ENCODE measurements around the gene FRYL.

DNA sequence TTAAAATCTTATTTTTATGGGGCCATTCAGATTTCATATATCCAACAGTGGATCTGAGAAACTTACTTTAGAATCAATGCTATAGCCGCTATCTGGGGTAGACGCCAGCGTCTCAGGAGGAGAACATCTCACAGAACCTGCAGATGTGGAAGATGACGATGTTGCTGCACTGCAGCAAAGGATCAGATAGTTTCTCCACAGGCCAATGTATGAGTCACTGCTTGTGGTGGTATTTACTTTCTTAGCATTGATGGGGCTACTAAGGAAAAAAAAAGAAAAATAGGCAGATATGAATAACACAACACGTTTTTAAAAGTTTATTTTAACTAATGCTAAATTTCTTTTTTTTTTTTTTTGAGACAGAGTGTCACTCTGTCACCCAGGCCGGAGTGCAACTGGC lies 204.1 kb downstream of the FRYL start:
- TF ChIP-seq, protein P1, sequence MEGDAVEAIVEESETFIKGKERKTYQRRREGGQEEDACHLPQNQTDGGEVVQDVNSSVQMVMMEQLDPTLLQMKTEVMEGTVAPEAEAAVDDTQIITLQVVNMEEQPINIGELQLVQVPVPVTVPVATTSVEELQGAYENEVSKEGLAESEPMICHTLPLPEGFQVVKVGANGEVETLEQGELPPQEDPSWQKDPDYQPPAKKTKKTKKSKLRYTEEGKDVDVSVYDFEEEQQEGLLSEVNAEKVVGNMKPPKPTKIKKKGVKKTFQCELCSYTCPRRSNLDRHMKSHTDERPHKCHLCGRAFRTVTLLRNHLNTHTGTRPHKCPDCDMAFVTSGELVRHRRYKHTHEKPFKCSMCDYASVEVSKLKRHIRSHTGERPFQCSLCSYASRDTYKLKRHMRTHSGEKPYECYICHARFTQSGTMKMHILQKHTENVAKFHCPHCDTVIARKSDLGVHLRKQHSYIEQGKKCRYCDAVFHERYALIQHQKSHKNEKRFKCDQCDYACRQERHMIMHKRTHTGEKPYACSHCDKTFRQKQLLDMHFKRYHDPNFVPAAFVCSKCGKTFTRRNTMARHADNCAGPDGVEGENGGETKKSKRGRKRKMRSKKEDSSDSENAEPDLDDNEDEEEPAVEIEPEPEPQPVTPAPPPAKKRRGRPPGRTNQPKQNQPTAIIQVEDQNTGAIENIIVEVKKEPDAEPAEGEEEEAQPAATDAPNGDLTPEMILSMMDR (IDR thresholded peaks at IDR 0.05): no peak
- TF ChIP-seq POLR2A (IDR thresholded peaks at IDR 0.05): no peak

All from breast epithelium (tissue), 3 donors.